GM12878 (cell line): Measurements from ENCODE around the gene MRPS18B. TPM values are rescaled to one million over a fixed set of nuclear protein-coding genes. Genes with fewer than 3 reads are reported as not detected.

Experiments
- ATF2 ChIP-seq: IDR thresholded peaks from 2 replicates; pipeline ENCODE4 v1.6.1; 2012; ENCODE audit warnings: low read length, inconsistent platforms
- BCL11A ChIP-seq: IDR thresholded peaks from 2 replicates; pipeline ENCODE4 v1.6.1; 2011; ENCODE audit warnings: low read depth, low read length
- BMI1 ChIP-seq: fragments of 450-650 bp; IDR thresholded peaks from 2 replicates; pipeline ENCODE4 v1.6.1; 2016; ENCODE audit warnings: mild to moderate bottlenecking, moderate library complexity, borderline replicate concordance
- CBFB ChIP-seq: IDR thresholded peaks from 2 replicates; pipeline ENCODE4 v1.6.1; 2016; ENCODE audit warnings: antibody characterized with exemption, low read depth
- CTCF ChIP-seq, 3 experiments: IDR thresholded peaks in 2 of 3; conservative IDR thresholded peaks in 1 of 3; 2 replicates each; pipeline ENCODE4 v1.5.1; 2011; ENCODE audit warnings: low read depth in 3 of 3, low read length in 3 of 3, mild to moderate bottlenecking in 3 of 3, control low read depth in 2 of 3, moderate library complexity in 2 of 3, inconsistent platforms in 1 of 3, mixed read lengths in 1 of 3; ENCODE audit not compliant: control insufficient read depth in 2 of 3, insufficient read depth in 1 of 3; ENCODE audit errors: extremely low read depth in 1 of 3
- DPF2 ChIP-seq: fragments of 450-650 bp; IDR thresholded peaks from 2 replicates; pipeline ENCODE4 v1.6.1; 2017; ENCODE audit warnings: mild to moderate bottlenecking
- FOS ChIP-seq: IDR thresholded peaks from 3 replicates; pipeline ENCODE4 v1.6.1; 2011; ENCODE audit warnings: borderline replicate concordance; ENCODE audit not compliant: insufficient read length; ENCODE audit errors: extremely low read depth
- GATAD2B ChIP-seq: fragments of 450-650 bp; conservative IDR thresholded peaks from 2 replicates; pipeline ENCODE4 v1.6.1; 2017; ENCODE audit warnings: low read depth, mild to moderate bottlenecking, moderate library complexity
- HDAC6 ChIP-seq: fragments of 200-600 bp; sonication (generic); IDR thresholded peaks from one replicate; pipeline ENCODE4 v1.8.0; 2017; ENCODE audit warnings: antibody characterized with exemption; ENCODE audit not compliant: unreplicated experiment
- IRF4 ChIP-seq: IDR thresholded peaks from 2 replicates; pipeline ENCODE4 v1.6.1; 2011; ENCODE audit warnings: low read depth, low read length
- MEF2A ChIP-seq: IDR thresholded peaks from 2 replicates; pipeline ENCODE4 v1.6.1; 2011; ENCODE audit warnings: low read depth, mild to moderate bottlenecking, low read length, moderate library complexity; ENCODE audit not compliant: insufficient read depth
- MLLT1 ChIP-seq: fragments of 450-650 bp; IDR thresholded peaks from 2 replicates; pipeline ENCODE4 v1.6.1; 2016; ENCODE audit warnings: mild to moderate bottlenecking
- MYB ChIP-seq: fragments of 150-350 bp; IDR thresholded peaks from 2 replicates; pipeline ENCODE4 v1.6.1; 2014; ENCODE audit warnings: mild to moderate bottlenecking, low read depth, low read length, borderline replicate concordance
- PRDM15 ChIP-seq: fragments of 450-650 bp; formaldehyde crosslinking; IDR thresholded peaks from 2 replicates; pipeline ENCODE4 v1.4.0; 2020; ENCODE audit warnings: mild to moderate bottlenecking, moderate library complexity
- RBBP5 ChIP-seq: fragments of 200-600 bp; sonication (generic); conservative IDR thresholded peaks from 2 replicates; pipeline ENCODE4 v1.6.1; 2016
- RCOR1 ChIP-seq: conservative IDR thresholded peaks from 2 replicates; pipeline ENCODE4 v1.6.1; 2012; ENCODE audit warnings: low read depth, low read length, improper control_type of control experiment
- RELB ChIP-seq: fragments of 450-650 bp; IDR thresholded peaks from 2 replicates; pipeline ENCODE4 v1.6.1; 2017; ENCODE audit warnings: low read depth, mild to moderate bottlenecking, moderate library complexity
- RFX5 ChIP-seq: IDR thresholded peaks from 2 replicates; pipeline ENCODE4 v1.6.1; 2011; ENCODE audit warnings: low read depth, low read length, improper control_type of control experiment
- polyA plus RNA-seq, 11 experiments: library from polyadenylated mRNA; depleted of rRNA in 4 of 11; unstranded in 6 of 11; stranded (reverse) in 5 of 11; fragments of >200 nt; fragmentation: Nextera tagmentation in 4 of 11; fragmentation: Illumina TruSeq in 1 of 11; extraction: Ambion mirVana in 4 of 11; extraction: Trizol in 1 of 11; gene quantifications; 1 replicate in 1 of 11; 2 replicates in 10 of 11; pipeline versions ENCODE4 v1.2.1 to v1.2.3, GENCODE V29; 2011 to 2016; ENCODE audit warnings: inconsistent platforms in 2 of 11, missing spikeins in 2 of 11, low read depth in 1 of 11
- total RNA-seq, 4 experiments: library from RNA; depleted of rRNA in 3 of 4; stranded (reverse); fragments of >200 nt in 3 of 4; fragmentation: Illumina TruSeq in 1 of 4; extraction: Trizol in 1 of 4; gene quantifications; 2 replicates each; pipeline versions ENCODE4 v1.2.1 to v1.2.3, GENCODE V29; 2013 to 2021

MRPS18B gene
- total and polyA plus RNA-seq, 10 of the 15 experiments (the other 5 are each of a cell fraction or from before 2014, with no cell fraction given), result 80.9 to 259 (median 140) TPM

- TF ChIP-seq CTCF (IDR thresholded peaks at IDR 0.05 in 2 of 3, conservative IDR thresholded peaks at IDR 0.05 in 1 of 3; ENCODE audit: control insufficient read depth in 2 of 3, extremely low read depth in 1 of 3, insufficient read depth in 1 of 3, low read depth in 3 of 3, low read length in 3 of 3), result no peak
- TF ChIP-seq ATF2, result peak; percentile 46; the same call in 1 of the 2 replicates
- TF ChIP-seq RELB, result peak; percentile 37; the same call in 1 of the 2 replicates
- TF ChIP-seq RBBP5, result no peak
- peak; percentile 82; the same call in 1 of the 2 replicates for TF ChIP-seq PRDM15
- 0 out of 2 replicates have a peak, but pooled peaks have one; percentile 60 for TF ChIP-seq MYB
- TF ChIP-seq HDAC6, result peak; percentile 92
- TF ChIP-seq DPF2, result peak; percentile 21
- TF ChIP-seq FOS, result peak; percentile 27
- TF ChIP-seq IRF4, result peak; percentile 4; the same call in 1 of the 2 replicates
- TF ChIP-seq CBFB, result peak; percentile 99
- no peak for TF ChIP-seq GATAD2B
- peak; percentile 83 for TF ChIP-seq BMI1
- 0 out of 2 replicates have a peak, but pooled peaks have one; percentile 44 for TF ChIP-seq MEF2A
- TF ChIP-seq RFX5, result peak; percentile 87
- 0 out of 2 replicates have a peak, but pooled peaks have one; percentile 27 for TF ChIP-seq RCOR1
- peak; percentile 99 for TF ChIP-seq MLLT1
- 0 out of 2 replicates have a peak, but pooled peaks have one; percentile 19 for TF ChIP-seq BCL11A
These were observed 652 bp upstream of the MRPS18B start, which contains the start of gene PPP1R10 (continued) for GRCh38 chr6:30616811-30617564.
